ENCODE data around the gene SUSD6.

Gene SUSD6

DNA sequence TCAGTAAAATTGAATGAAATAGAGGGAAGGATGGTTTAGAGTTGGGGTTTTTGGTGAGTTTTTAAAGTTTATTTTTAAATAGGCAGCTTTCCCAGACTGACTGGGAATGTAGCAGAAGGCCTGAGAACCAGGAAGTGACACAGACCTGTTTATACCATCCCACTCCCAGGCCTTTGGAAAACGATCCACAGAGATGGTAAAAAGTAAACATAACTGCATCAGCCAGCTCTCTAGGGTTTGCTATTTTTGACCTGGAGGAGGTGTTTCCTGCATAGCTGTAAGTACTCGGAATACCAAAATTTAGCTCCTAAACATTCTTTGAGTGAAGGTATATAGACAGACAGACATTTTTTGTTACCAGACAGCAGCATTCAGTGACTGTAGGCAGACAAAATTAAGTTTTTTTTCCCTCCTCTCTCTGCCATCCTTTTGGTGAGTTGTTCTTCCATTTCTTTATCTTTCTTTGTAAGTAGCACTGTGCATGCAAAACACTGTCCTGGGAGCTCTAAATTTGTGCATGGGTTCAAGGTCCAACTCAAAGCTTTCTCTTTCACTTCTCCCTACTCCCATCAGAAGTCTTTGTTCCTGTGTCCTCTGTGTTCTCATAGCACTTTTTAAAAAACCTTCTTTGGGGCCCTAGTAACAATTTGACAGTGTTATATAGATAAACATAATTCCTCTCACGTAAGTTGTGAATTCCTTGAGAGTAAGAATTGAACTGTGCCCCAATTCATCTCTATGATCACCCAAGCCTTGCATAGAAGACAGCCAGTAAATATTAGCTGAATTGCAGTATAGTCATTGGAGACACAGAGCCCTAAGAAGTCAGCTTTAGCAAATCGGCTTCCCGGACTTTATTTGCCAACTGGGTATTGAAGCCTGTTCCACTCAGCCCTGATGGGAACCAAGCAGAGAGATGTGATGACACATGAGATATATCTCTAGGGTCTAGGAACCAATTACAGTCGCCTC is 37.4 kb downstream of the SUSD6 start:
- Histone ChIP-seq H3K9ac (ENCODE audit: low read length) (peak overlapping the region; percentile 4), H3K27ac (ENCODE audit: low read depth, low read length) (peak overlapping the region; percentile 69), H3K36me3 (ENCODE audit: control insufficient read depth, insufficient read depth, low read length) (no peaks in the 10 kb centered on the region), H3K27me3 (ENCODE audit: control insufficient read depth, insufficient read depth, low read length) (no peaks in the 10 kb centered on the region), H3K4me3 (ENCODE audit: low read length) (peak overlapping the region; percentile 29), H3K4me1 (ENCODE audit: control insufficient read depth, insufficient read depth, low read length) (peaks cover 33% of the 10 kb centered on the region)

DNA sequence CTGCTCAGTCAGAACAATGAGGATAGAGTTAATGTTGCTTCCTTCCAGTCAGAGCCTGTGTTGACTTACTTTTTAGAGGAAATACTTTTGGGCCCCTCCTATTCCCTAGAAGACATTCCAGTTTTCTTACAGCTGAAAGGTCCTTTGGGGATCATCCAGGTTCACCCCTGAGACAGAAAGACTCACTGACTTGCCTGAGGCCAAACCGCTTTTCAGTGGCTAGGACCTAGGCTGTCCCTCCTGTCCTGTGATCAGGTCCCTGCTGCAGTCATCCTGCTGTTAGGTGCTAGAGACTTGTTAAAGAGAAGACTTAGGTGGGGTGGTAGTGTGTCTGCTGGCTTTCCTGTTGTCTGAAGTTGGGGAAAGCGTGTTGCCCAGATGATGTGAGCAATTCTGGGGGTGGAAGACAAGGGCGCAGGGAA is 39.6 kb downstream of the SUSD6 start:
- H3K27me3 ChIP-seq (ENCODE audit: control insufficient read depth, insufficient read depth, low read length): no peaks in the 10 kb centered on the region
- H3K4me1 ChIP-seq (ENCODE audit: control insufficient read depth, insufficient read depth, low read length): peaks cover 31% of the 10 kb centered on the region
- H3K4me3 ChIP-seq (ENCODE audit: low read length): no peak overlapping the region
- H3K9ac ChIP-seq (ENCODE audit: low read length): no peak overlapping the region
- H3K36me3 ChIP-seq (ENCODE audit: control insufficient read depth, insufficient read depth, low read length): no peaks in the 10 kb centered on the region
- peak overlapping the region; percentile 69 for H3K27ac ChIP-seq (ENCODE audit: low read depth, low read length)

DNA sequence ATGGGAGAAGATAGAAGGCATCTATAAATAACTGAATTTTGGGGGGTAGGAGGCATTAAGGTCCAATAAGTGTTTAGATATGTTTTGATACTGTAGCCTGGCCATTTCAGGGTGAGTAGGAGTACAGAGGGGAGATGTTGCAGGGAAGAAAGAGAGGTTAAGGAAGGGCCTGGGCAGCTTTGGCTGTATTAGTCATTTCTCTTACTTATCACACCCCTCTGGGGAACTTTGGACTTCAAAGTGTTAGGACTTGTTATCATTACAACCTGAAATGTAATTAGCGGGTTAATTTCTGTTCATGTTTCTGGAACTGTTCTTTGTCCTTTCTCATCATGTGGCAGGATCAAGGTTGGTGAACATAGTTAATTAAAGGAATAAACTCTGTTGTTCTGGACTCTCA is 40.3 kb downstream of the SUSD6 start:
- H3K9ac ChIP-seq (ENCODE audit: low read length): no peak overlapping the region
- H3K27ac ChIP-seq (ENCODE audit: low read depth, low read length): no peak overlapping the region
- peaks cover 31% of the 10 kb centered on the region for H3K4me1 ChIP-seq (ENCODE audit: control insufficient read depth, insufficient read depth, low read length)
- H3K4me3 ChIP-seq (ENCODE audit: low read length): no peak overlapping the region
- H3K27me3 ChIP-seq (ENCODE audit: control insufficient read depth, insufficient read depth, low read length): no peaks in the 10 kb centered on the region
- H3K36me3 ChIP-seq (ENCODE audit: control insufficient read depth, insufficient read depth, low read length): no peaks in the 10 kb centered on the region

DNA sequence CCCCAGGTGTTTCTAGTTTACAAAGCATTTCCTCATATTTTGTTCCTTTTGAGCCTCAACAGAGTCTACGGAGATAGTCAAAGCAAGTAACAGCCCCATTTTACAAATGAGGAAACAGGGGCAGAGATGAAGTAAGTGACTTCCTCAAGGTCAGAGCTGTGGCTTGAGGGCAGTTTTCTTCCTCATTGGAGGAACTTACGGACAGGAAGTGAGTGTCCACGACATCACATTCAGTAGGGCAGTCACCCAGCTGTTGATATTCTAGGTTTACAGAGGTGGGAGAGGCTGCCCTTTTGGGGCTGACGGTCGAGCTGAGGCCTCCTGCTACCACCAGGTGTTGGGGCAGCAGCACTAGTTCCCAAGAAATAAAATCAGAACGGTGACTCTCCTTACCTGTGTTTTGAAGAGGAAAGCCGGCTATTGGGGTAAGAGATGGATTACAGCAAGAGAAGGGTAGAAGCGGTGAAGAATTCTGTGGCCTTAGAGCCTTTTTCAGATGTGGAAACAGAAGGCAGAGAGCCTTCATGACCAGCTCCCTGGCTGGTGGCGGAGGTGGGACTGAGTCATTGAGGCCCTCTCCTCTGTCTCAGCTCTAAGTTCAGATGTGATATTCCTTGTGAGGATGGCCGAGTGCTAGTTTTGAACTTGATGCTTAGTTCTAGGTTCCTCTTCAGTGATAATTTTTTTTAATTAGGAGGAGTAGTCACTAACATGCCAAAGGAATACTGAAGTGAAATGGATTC is 41.7 kb downstream of the SUSD6 start:
- peaks cover 33% of the 10 kb centered on the region for H3K4me1 ChIP-seq (ENCODE audit: control insufficient read depth, insufficient read depth, low read length)
- peak overlapping the region; percentile 16 for H3K27ac ChIP-seq (ENCODE audit: low read depth, low read length)

DNA sequence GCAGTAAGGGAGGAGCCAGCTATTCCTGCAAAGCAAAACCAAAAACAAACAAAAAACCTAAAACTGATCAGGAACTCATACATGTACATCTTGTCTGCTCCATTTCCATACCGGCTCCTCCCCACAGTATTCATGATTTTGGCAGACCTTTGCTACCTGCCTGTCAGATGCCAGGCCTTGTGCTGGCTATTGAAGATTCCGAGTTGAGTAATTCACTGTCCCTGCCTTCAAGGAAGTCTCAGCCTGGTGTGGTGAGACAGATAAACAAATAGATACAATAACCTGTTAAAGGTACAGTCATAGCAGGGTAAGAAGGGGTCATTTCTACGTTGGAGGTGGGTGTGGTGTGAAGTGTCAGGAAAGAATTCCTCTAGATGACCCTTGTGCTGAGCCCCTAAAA is 42.7 kb downstream of the SUSD6 start:
- no peaks in the 10 kb centered on the region for H3K27me3 ChIP-seq (ENCODE audit: control insufficient read depth, insufficient read depth, low read length)
- no peak overlapping the region for H3K9ac ChIP-seq (ENCODE audit: low read length)
- H3K4me3 ChIP-seq (ENCODE audit: low read length): no peak overlapping the region
- H3K36me3 ChIP-seq (ENCODE audit: control insufficient read depth, insufficient read depth, low read length): no peaks in the 10 kb centered on the region
- H3K27ac ChIP-seq (ENCODE audit: low read depth, low read length): no peak overlapping the region
- peaks cover 26% of the 10 kb centered on the region for H3K4me1 ChIP-seq (ENCODE audit: control insufficient read depth, insufficient read depth, low read length)

More for the DNA sequence above, 41.7 kb downstream of the SUSD6 start:
- H3K4me3 ChIP-seq (ENCODE audit: low read length): no peak overlapping the region
- no peaks in the 10 kb centered on the region for H3K27me3 ChIP-seq (ENCODE audit: control insufficient read depth, insufficient read depth, low read length)
- H3K36me3 ChIP-seq (ENCODE audit: control insufficient read depth, insufficient read depth, low read length): no peaks in the 10 kb centered on the region
- no peak overlapping the region for H3K9ac ChIP-seq (ENCODE audit: low read length)

DNA sequence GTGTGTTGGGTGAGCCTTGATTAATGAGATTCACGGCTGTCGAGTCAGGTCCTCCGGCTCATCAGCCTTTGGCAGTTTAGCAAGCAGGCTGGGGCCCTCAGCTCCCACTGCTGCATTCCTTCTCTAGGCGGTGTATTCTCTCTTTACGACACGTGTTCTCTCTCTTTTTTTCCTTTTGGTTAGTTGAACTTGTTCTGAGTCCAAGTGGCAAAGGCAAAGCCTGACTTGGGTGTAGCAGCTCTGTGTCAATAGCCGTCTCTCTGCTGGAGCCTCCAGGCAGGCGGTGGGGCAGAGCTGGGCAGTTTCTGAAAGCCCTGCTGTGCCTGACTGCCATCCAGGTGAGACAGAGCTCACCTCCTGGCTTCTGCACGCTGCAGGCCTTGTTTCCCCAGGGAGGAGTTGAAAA is 46.6 kb downstream of the SUSD6 start:
- H3K4me1 ChIP-seq (ENCODE audit: control insufficient read depth, insufficient read depth, low read length): peaks cover 20% of the 10 kb centered on the region
- no peak overlapping the region for H3K9ac ChIP-seq (ENCODE audit: low read length)
- H3K27ac ChIP-seq (ENCODE audit: low read depth, low read length): peak overlapping the region; percentile 38
- H3K27me3 ChIP-seq (ENCODE audit: control insufficient read depth, insufficient read depth, low read length): no peaks in the 10 kb centered on the region
- H3K4me3 ChIP-seq (ENCODE audit: low read length): no peak overlapping the region
- no peaks in the 10 kb centered on the region for H3K36me3 ChIP-seq (ENCODE audit: control insufficient read depth, insufficient read depth, low read length)

DNA sequence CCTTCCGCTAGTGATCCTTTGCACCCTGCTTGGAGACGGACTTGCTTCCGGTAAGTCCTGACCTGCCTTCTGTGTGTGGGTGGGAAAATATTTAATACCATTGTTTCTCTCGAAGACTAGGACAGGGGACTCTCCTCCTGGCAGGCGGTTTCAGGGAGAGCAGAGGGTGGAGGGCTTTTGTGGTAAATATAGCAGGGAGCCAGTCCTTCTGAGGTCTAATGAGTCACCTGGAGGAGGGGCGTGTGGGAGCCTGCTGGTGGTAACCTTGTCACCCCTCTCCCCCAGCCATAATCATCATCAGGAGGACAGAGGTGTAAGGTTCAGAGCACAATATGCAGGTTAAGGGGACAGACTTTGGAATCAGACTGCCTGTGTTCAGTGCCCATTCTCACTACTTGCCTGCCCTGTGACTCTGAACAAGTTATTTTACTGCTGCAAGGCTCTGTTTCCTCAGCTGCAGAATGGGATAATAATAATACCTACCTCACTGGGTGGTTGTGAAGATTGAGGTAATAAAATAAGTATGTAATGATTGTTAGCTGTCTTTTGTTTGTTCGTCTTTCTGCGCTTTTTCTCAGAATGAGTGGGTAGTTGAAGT is 47.4 kb downstream of the SUSD6 start:
- H3K9ac ChIP-seq (ENCODE audit: low read length): no peak overlapping the region
- H3K36me3 ChIP-seq (ENCODE audit: control insufficient read depth, insufficient read depth, low read length): no peaks in the 10 kb centered on the region

DNA sequence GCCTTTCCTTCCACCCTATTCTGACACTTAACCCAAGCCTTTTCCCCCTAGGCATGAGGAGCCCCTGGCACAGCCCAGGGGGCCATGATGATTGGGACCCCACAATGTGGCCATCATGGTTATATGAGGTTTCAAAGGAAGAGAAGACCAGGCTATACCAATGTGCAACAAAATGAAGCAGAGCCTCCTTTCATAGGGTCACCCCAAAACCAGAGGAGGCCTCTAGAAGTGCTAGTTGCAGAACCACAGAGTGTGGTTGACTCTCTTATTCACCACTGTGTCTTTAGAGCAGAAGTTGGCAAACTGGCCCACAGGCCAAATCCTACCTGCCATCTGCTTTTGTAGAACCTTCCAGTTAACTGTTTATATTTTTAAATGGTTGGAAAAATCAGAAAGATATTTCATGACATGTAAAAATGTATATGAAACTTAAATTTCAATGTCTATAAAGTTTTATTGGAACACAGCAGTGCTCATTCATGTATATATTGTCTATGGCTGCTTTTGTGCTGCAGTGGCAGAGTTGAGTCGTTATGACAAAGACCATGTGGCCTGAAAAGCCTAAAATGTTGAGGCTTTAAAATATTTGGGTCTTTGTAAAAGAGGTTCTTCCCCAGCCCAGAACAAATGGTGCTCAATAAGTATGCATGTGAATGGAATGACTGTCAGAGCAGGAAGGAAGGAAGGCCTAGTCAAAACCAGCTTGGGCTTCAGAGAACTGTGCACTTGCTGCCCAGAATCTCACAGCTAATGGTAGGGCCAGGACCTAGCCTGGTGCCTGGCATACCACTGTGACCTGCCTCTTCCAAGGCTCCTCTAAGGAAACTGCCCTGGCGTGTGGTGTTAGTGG is 49.2 kb downstream of the SUSD6 start:
- Histone ChIP-seq H3K27ac (ENCODE audit: low read depth, low read length) (no peak overlapping the region), H3K4me1 (ENCODE audit: control insufficient read depth, insufficient read depth, low read length) (peaks cover 20% of the 10 kb centered on the region), H3K4me3 (ENCODE audit: low read length) (no peak overlapping the region), H3K36me3 (ENCODE audit: control insufficient read depth, insufficient read depth, low read length) (no peaks in the 10 kb centered on the region), H3K9ac (ENCODE audit: low read length) (no peak overlapping the region), H3K27me3 (ENCODE audit: control insufficient read depth, insufficient read depth, low read length) (no peaks in the 10 kb centered on the region)

More for the DNA sequence above, 47.4 kb downstream of the SUSD6 start:
- Histone ChIP-seq H3K4me1 (ENCODE audit: control insufficient read depth, insufficient read depth, low read length) (peaks cover 20% of the 10 kb centered on the region), H3K4me3 (ENCODE audit: low read length) (no peak overlapping the region), H3K27me3 (ENCODE audit: control insufficient read depth, insufficient read depth, low read length) (no peaks in the 10 kb centered on the region), H3K27ac (ENCODE audit: low read depth, low read length) (no peak overlapping the region)

DNA sequence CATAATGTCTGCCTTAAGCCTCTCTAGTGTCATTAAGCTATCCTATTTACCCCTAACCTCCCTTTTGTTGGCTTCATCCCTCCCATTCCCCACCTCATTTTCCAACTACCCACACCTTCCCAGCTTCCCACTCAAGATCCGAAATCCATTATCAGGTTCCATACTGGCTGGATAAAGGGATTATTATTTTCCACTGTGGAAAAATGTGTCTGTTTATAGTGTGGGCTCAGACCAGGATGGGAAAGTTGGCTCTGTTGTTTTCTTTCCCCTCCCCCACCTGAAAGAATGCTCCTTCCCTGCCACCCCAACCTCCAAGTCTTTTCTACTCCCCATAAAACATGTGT is 49.8 kb downstream of the SUSD6 start:
- Histone ChIP-seq H3K4me3 (ENCODE audit: low read length) (no peak overlapping the region), H3K36me3 (ENCODE audit: control insufficient read depth, insufficient read depth, low read length) (no peaks in the 10 kb centered on the region), H3K4me1 (ENCODE audit: control insufficient read depth, insufficient read depth, low read length) (peaks cover 26% of the 10 kb centered on the region), H3K27me3 (ENCODE audit: control insufficient read depth, insufficient read depth, low read length) (no peaks in the 10 kb centered on the region), H3K27ac (ENCODE audit: low read depth, low read length) (no peak overlapping the region), H3K9ac (ENCODE audit: low read length) (no peak overlapping the region)

DNA sequence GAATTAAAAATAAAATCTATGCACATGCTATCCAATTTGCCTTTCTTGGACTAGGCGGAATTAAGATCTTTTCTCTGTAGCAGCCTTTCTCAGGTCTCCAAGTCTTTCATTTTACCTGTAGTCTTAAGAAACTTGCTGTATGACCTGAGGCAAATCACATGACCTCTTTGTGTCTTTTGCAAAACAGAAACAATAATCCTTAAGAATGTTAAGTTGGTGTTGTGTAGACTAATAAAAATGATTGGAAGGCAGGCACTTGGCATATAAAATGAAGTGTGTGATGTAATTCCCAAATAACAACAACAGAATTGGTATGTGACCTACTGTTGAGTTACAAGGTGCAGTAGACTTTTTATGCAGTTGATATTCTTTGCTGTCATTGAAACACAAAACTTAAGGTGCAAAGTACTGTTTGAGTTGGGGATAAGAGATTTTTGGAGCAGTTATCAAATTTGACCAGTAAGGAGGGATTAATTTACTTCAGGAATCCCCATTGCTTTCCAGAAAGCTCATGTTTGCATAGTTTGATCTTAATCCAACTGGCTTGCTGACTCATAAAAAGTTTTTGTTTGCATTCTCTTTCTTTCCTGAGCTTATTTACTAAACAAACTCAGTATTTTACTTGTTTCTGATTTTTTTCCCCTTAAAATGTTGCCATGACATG is 51.4 kb downstream of the SUSD6 start:
- no peak overlapping the region for H3K9ac ChIP-seq (ENCODE audit: low read length)
- H3K27me3 ChIP-seq (ENCODE audit: control insufficient read depth, insufficient read depth, low read length): no peaks in the 10 kb centered on the region
- peaks cover 34% of the 10 kb centered on the region for H3K4me1 ChIP-seq (ENCODE audit: control insufficient read depth, insufficient read depth, low read length)
- H3K27ac ChIP-seq (ENCODE audit: low read depth, low read length): peak overlapping the region; percentile 57
- H3K36me3 ChIP-seq (ENCODE audit: control insufficient read depth, insufficient read depth, low read length): no peaks in the 10 kb centered on the region
- no peak overlapping the region for H3K4me3 ChIP-seq (ENCODE audit: low read length)

DNA sequence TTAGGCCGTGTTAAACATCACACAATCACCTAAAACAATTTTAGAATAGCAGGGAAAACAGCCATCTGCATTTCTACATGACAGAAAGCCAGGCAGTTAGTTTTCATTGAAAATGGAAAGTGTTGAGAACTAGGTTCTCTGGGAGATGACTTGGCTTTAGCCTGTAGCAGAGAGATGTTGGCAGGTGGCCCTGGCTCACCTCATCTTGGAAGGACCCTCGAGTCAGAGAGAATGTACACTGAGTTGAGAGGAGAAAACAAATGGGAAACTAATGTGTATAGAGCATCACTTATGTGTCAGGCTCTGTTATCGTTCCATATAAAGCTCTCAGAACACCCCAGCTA is 51.9 kb downstream of the SUSD6 start:
- Histone ChIP-seq H3K27ac (ENCODE audit: low read depth, low read length) (peak overlapping the region; percentile 57), H3K4me3 (ENCODE audit: low read length) (no peak overlapping the region), H3K36me3 (ENCODE audit: control insufficient read depth, insufficient read depth, low read length) (no peaks in the 10 kb centered on the region), H3K4me1 (ENCODE audit: control insufficient read depth, insufficient read depth, low read length) (peaks cover 29% of the 10 kb centered on the region), H3K9ac (ENCODE audit: low read length) (no peak overlapping the region), H3K27me3 (ENCODE audit: control insufficient read depth, insufficient read depth, low read length) (no peaks in the 10 kb centered on the region)
